Measurements from ENCODE around the gene LOXL4. TPM values are rescaled to one million over a fixed set of nuclear protein-coding genes. Genes with fewer than 3 reads are reported as not detected.

The LOXL4 gene
- total RNA-seq, 1 donor from 2014 or later, result 1.7 TPM

DNA sequence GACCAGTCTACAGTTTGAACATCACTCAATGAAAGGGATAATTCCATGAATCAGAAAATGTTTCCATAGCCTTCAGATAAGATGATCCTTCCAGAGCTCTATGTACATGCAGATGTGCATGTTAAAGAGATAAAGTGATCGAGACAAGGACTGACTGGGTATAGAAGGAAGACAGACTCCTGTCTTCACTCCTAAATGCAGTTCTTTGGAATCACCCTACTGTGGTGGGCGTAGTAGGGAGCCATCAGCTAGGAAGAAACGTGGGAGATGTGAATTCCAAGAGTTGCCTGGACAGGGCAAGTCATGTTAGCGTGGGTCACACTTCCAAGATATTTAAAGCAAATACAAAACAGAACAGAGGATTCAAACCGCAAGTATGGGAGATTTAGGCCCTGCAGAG is 23.9 kb downstream of the LOXL4 start:
- Mint-ChIP-seq H3K9me3 (no peaks in the 10 kb centered on the region), H3K36me3 (ENCODE audit: low read depth) (peaks cover 3% of the 10 kb centered on the region), H3K4me3 (no peak overlapping the region), H3K4me1 (peaks cover 30% of the 10 kb centered on the region), H3K27ac (ENCODE audit: unreplicated experiment) (no peak overlapping the region), H3K27me3 (ENCODE audit: low read depth) (no peaks in the 10 kb centered on the region)
- DNase-seq (ENCODE audit: low read depth, low spot score), result no peak
- TF ChIP-seq CTCF (conservative IDR thresholded peaks at IDR 0.05), result no peak

DNA sequence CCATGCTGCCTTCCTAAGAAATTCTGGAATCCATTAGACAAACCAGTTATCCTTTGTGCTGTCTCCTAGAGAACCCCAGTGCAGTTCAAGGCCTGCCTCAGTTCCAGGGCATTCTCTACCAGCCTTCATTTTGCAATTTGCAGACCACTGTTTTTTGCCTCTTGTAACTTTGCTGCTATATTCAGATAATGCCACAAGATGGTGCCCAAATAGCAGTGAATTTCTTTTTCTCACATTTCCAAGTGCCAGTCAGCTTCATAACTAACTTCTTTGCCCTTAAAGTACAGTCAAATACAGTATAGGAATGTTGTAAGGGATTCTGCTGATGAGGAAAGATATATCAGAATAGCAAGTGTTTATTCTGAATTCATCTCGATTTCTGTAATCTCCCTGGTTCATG is 25.2 kb downstream of the LOXL4 start:
- no peak for DNase-seq (ENCODE audit: low read depth, low spot score)
- peaks cover 3% of the 10 kb centered on the region for H3K36me3 Mint-ChIP-seq (ENCODE audit: low read depth)
- H3K4me3 Mint-ChIP-seq, result no peak overlapping the region
- TF ChIP-seq CTCF (conservative IDR thresholded peaks at IDR 0.05), result peak; percentile 66
- no peak overlapping the region for H3K27ac Mint-ChIP-seq (ENCODE audit: unreplicated experiment)
- H3K27me3 Mint-ChIP-seq (ENCODE audit: low read depth), result no peaks in the 10 kb centered on the region
- no peaks in the 10 kb centered on the region for H3K9me3 Mint-ChIP-seq
- peaks cover 20% of the 10 kb centered on the region for H3K4me1 Mint-ChIP-seq

GRCh38 chr10:98240524-98240923 is 27.5 kb downstream of the LOXL4 start:
- H3K4me3 Mint-ChIP-seq, result no peak overlapping the region
- H3K36me3 Mint-ChIP-seq (ENCODE audit: low read depth), result peaks cover 3% of the 10 kb centered on the region
- H3K4me1 Mint-ChIP-seq, result no peaks in the 10 kb centered on the region
- H3K27ac Mint-ChIP-seq (ENCODE audit: unreplicated experiment), result no peak overlapping the region
- no peak for DNase-seq (ENCODE audit: low read depth, low spot score)
- no peak for TF ChIP-seq CTCF (conservative IDR thresholded peaks at IDR 0.05)
- H3K9me3 Mint-ChIP-seq, result no peaks in the 10 kb centered on the region
- H3K27me3 Mint-ChIP-seq (ENCODE audit: low read depth), result no peaks in the 10 kb centered on the region

DNA sequence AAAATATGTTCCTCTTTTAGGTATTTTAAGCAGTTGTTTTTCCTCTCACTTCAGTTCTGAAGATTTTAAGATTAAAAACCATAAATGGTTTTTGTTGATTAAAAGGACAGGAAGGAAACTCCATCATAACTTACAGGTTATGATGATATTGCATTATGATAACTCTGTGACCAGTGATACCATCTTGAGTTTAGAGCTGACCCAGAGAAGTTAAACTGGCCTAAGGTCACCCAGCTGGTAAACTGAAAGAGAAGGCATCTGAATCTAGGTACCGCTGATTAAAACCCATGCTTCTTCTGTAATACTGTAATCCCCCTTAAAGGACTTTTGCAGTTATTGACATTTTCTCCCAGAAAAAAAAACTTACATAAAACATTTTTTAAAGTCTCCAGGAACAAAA is 29.6 kb downstream of the LOXL4 start:
- Mint-ChIP-seq H3K36me3 (ENCODE audit: low read depth) (peaks cover 2% of the 10 kb centered on the region), H3K4me3 (no peak overlapping the region), H3K27ac (ENCODE audit: unreplicated experiment) (no peak overlapping the region), H3K27me3 (ENCODE audit: low read depth) (no peaks in the 10 kb centered on the region), H3K9me3 (no peaks in the 10 kb centered on the region), H3K4me1 (no peaks in the 10 kb centered on the region)
- DNase-seq (ENCODE audit: low read depth, low spot score), result no peak
- TF ChIP-seq CTCF (conservative IDR thresholded peaks at IDR 0.05), result no peak

DNA sequence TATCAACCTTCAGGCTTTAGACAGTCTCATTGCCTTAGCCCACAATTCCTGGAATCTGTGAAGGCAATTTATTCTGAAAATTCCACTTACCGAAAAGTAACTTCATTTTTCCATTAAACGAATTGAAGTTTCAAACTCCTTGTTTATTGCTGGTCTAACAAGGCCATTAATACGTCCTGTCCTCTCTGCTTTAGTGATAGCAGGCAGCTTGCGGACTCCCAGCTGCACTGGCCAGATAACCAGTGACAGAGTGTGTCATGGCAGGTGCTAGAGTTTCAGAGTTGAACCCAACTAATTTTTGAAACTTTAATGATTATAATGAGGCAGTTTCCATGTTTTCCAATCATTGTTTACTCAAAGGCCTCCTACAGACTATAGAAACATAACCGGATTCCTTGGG is 31.1 kb downstream of the LOXL4 start:
- Mint-ChIP-seq H3K4me3 (no peak overlapping the region), H3K9me3 (no peaks in the 10 kb centered on the region), H3K36me3 (ENCODE audit: low read depth) (peaks cover 7% of the 10 kb centered on the region), H3K27me3 (ENCODE audit: low read depth) (no peaks in the 10 kb centered on the region), H3K27ac (ENCODE audit: unreplicated experiment) (no peak overlapping the region), H3K4me1 (no peaks in the 10 kb centered on the region)
- TF ChIP-seq CTCF (conservative IDR thresholded peaks at IDR 0.05), result no peak
- DNase-seq (ENCODE audit: low read depth, low spot score), result no peak

DNA sequence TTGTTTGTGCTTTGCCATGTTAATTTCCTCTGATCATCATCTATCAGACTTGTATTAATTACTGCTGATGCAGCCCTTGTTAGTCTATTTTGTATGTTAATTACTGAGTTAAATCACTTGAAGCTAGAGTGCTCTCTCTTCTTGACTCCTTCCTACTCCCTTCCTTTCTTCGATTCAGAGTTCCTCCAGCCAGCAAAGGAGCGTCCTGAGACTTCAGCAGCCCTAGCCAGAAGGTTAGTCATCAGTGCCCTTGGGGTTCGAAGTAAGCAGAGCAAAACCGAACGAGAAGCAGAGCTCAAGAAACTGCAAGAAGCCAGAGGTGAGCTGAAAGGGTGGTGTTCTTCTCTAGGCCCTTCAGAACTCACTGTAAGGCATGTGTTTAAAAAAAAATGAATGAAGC is 32.1 kb downstream of the LOXL4 start:
- Mint-ChIP-seq H3K9me3 (no peaks in the 10 kb centered on the region), H3K4me1 (no peaks in the 10 kb centered on the region), H3K36me3 (ENCODE audit: low read depth) (peaks cover 9% of the 10 kb centered on the region), H3K27me3 (ENCODE audit: low read depth) (no peaks in the 10 kb centered on the region), H3K4me3 (no peak overlapping the region), H3K27ac (ENCODE audit: unreplicated experiment) (peak overlapping the region; percentile 87)
- no peak for TF ChIP-seq CTCF (conservative IDR thresholded peaks at IDR 0.05)
- DNase-seq (ENCODE audit: low read depth, low spot score), result no peak
